Chondrocyte (in vitro differentiated cells): ENCODE measurements around the gene DNAH14. TPM values are rescaled to one million over a fixed set of nuclear protein-coding genes. Genes with fewer than 3 reads are reported as not detected.
A peak's percentile ranks its signal among the peaks of the same experiment; 100 is the strongest.
"Not testable (repeated sequence)": the region's sequence is repeated elsewhere in the genome, so short reads cannot be mapped to it uniquely, and the experiment has no call there.

ENCODE experiments used
- DNase-seq: peaks from one replicate; pipeline ENCODE4 v3.0.0; 2021; ENCODE audit warnings: mixed read lengths, low spot score
- H3K27ac Mint-ChIP-seq: one replicate; pipeline ENCODE4 v1.8.0; 2021; ENCODE audit warnings: mild to moderate bottlenecking, moderate library complexity, mixed read lengths; ENCODE audit not compliant: unreplicated experiment
- H3K27me3 Mint-ChIP-seq: 2 replicates; pipeline ENCODE4 v1.8.0; 2021; ENCODE audit warnings: low read depth, mixed read lengths
- H3K36me3 Mint-ChIP-seq: 2 replicates; pipeline ENCODE4 v1.8.0; 2021; ENCODE audit warnings: low read depth, mixed read lengths
- H3K4me1 Mint-ChIP-seq: 2 replicates; pipeline ENCODE4 v1.8.0; 2021; ENCODE audit warnings: low read depth, mild to moderate bottlenecking, mixed read lengths
- H3K4me3 Mint-ChIP-seq: one replicate; pipeline ENCODE4 v1.8.0; 2021; ENCODE audit warnings: mild to moderate bottlenecking, moderate library complexity, mixed read lengths; ENCODE audit not compliant: unreplicated experiment
- H3K9me3 Mint-ChIP-seq: 2 replicates; pipeline ENCODE4 v1.8.0; 2021; ENCODE audit warnings: low read depth, mixed read lengths
- total RNA-seq: library from RNA; stranded (reverse); gene quantifications from 3 replicates; pipeline ENCODE4 v1.2.1, GENCODE V29; 2021
- TF ChIP-seq, protein P1 (sequence below): fragments of 200-600 bp; sonication (generic); IDR thresholded peaks from 2 replicates; pipeline ENCODE4 v1.5.0; 2021; ENCODE audit warnings: antibody characterized with exemption, mild to moderate bottlenecking, moderate library complexity

The DNAH14 gene
- total RNA-seq, 1 donor from 2014 or later: 16.0 TPM

GRCh38 chr1:225131869-225132268 is 202.4 kb downstream of the DNAH14 start:
- Mint-ChIP-seq H3K36me3 (peaks cover 29% of the 10 kb centered on the region), H3K4me3 (no peak overlapping the region), H3K4me1 (no peaks in the 10 kb centered on the region), H3K27me3 (no peaks in the 10 kb centered on the region), H3K9me3 (peaks cover 34% of the 10 kb centered on the region), H3K27ac (no peak overlapping the region)
- TF ChIP-seq, protein P1, sequence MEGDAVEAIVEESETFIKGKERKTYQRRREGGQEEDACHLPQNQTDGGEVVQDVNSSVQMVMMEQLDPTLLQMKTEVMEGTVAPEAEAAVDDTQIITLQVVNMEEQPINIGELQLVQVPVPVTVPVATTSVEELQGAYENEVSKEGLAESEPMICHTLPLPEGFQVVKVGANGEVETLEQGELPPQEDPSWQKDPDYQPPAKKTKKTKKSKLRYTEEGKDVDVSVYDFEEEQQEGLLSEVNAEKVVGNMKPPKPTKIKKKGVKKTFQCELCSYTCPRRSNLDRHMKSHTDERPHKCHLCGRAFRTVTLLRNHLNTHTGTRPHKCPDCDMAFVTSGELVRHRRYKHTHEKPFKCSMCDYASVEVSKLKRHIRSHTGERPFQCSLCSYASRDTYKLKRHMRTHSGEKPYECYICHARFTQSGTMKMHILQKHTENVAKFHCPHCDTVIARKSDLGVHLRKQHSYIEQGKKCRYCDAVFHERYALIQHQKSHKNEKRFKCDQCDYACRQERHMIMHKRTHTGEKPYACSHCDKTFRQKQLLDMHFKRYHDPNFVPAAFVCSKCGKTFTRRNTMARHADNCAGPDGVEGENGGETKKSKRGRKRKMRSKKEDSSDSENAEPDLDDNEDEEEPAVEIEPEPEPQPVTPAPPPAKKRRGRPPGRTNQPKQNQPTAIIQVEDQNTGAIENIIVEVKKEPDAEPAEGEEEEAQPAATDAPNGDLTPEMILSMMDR: no peak
- DNase-seq: no peak

DNA sequence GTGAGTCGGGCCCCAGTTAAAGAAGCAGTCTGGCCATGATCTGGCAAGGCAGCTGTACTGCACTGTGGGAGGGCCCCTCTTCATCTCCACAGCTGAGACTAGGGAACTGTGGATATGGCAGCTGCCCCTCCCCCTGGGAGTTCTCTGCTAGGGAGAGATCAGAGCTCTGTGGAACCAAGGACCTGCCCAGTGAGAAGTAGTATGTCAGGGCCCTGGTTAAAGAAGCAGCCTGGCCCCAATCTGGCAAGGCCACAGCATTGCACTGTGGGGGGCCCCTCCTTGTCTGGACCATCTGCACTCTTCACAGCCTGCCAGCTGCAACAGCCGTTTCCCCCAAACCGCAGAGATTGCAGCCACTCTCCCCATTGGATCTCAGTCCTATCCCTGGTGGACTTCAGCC is 208.5 kb downstream of the DNAH14 start:
- no peak overlapping the region for H3K27ac Mint-ChIP-seq

DNA sequence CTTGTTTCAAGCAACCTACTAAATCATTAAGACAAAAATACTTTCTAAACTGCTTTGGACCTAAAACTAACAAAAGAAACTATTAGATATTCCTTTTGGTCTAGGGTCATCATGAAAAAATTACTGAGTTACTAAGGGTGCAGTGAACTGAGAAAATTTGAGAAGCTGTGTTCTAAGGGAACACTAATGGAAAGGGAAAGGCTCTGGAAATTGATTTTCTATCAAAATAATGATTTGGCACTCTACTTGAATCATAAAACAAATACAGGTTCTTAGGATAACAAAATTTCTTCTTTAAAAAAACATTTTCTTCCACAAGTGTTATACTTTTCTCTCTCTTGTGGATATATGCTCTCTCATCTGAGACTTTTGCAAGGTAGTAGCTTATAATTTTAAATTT is 213.5 kb downstream of the DNAH14 start:
- no peak overlapping the region for H3K27ac Mint-ChIP-seq
- H3K36me3 Mint-ChIP-seq: peaks cover 4% of the 10 kb centered on the region
- peaks cover 3% of the 10 kb centered on the region for H3K9me3 Mint-ChIP-seq
- no peaks in the 10 kb centered on the region for H3K4me1 Mint-ChIP-seq
- H3K27me3 Mint-ChIP-seq: no peaks in the 10 kb centered on the region
- TF ChIP-seq, protein P1: no peak
- no peak overlapping the region for H3K4me3 Mint-ChIP-seq
- DNase-seq: no peak

More for the DNA sequence above, 208.5 kb downstream of the DNAH14 start:
- DNase-seq: peak; percentile 46
- peaks cover 24% of the 10 kb centered on the region for H3K36me3 Mint-ChIP-seq
- TF ChIP-seq, protein P1: no peak
- H3K27me3 Mint-ChIP-seq: no peaks in the 10 kb centered on the region
- no peak overlapping the region for H3K4me3 Mint-ChIP-seq
- H3K9me3 Mint-ChIP-seq: peaks cover 25% of the 10 kb centered on the region
- no peaks in the 10 kb centered on the region for H3K4me1 Mint-ChIP-seq

- no peaks in the 10 kb centered on the region for H3K27me3 Mint-ChIP-seq
- H3K4me1 Mint-ChIP-seq: no peaks in the 10 kb centered on the region
- peaks cover 3% of the 10 kb centered on the region for H3K9me3 Mint-ChIP-seq
- no peak overlapping the region for H3K4me3 Mint-ChIP-seq
- peaks cover 4% of the 10 kb centered on the region for H3K36me3 Mint-ChIP-seq
- TF ChIP-seq, protein P1: no peak
- no peak for DNase-seq
- H3K27ac Mint-ChIP-seq: no peak overlapping the region
Observed at GRCh38 chr1:225146478-225146877, 217.0 kb downstream of the DNAH14 start.

DNA sequence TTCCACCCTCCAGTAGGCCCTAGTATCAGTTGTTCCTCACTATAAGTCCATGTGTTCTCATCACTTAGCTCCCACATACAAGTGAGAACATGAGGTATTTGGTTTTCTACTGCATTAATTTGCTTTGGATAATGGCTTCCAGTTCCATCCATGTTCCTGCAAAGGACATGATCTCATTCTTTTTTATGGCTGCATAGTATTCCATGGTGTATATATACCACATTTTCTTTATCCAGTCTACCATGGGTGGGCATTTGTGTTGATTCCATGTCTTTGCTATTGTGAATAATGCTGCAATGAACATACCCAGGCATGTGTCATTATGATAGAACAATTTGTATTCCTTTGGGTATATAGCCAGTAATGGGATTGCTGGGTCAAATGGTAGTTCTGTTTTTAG is 218.3 kb downstream of the DNAH14 start:
- H3K27me3 Mint-ChIP-seq, H3K4me1 Mint-ChIP-seq, H3K36me3 Mint-ChIP-seq, H3K4me3 Mint-ChIP-seq, H3K9me3 Mint-ChIP-seq, DNase-seq, H3K27ac Mint-ChIP-seq: not testable (repeated sequence)

- Mint-ChIP-seq H3K27me3 (no peaks in the 10 kb centered on the region), H3K9me3 (peaks cover 7% of the 10 kb centered on the region), H3K27ac (no peak overlapping the region), H3K36me3 (peaks cover 5% of the 10 kb centered on the region), H3K4me3 (no peak overlapping the region), H3K4me1 (peaks cover 6% of the 10 kb centered on the region)
- TF ChIP-seq, protein P1: no peak
- DNase-seq: no peak
Observed at GRCh38 chr1:225152061-225152460, 222.6 kb downstream of the DNAH14 start.
